ENCODE data around the gene PLPPR5. TPM values are rescaled to one million over a fixed set of nuclear protein-coding genes. Genes with fewer than 3 reads are reported as not detected.

The PLPPR5 gene
- polyA plus RNA-seq, 2 of the 4 experiments (the other 2 are of a cell fraction) = not detected

DNA sequence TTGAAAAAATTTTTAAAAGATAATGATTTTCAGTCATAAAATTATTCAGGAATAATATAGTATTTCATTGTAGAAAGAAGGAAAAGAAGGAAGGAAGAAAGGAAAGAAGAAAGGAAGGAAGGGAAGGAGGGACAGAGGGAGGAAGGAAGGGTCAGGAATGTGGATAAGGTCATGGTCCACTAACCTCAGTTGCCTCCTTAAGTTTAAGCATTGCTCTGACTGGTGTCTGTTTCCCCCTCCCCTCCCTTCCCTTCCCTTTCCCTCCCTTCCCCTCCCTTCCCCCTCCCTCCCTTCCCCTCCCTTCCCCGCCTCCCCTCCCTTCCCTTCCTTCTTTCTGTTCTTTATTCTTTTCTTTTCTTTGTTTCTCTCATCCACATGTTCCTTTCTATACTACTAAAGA, 95.7 kb downstream of the PLPPR5 start (continued):
- TF ChIP-seq FOSB (CRISPR knock-in tag; IDR thresholded peaks at IDR 0.05) = no peak

DNA sequence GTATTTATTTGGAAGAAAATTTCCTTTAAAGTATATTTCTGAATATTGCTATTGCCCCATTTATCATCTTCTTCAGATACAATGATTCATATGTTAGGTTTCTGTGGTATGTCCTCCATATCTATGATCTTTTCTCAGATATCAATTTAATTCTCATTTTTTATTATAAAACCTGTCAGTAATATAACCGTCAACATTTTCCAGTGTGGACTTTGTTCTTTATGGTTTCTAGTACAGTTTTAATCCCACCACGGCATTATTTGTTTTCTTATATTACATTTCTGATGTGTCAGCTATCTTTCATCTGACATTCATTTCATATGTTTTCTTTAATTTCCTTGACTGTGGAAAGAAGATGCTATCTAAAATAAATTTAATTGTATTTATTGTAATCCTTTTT, 97.9 kb downstream of the PLPPR5 start:
- FAIRE-seq = no peak
- no peak for DNase-seq (ENCODE audit: low read depth in 1 of 2, low spot score in 1 of 2)
- H3K9me3 ChIP-seq = no peaks in the 10 kb centered on the region
- CTCF ChIA-PET = no interaction called here
- no peak overlapping the region for H3K4me2 ChIP-seq
- WGBS (ENCODE audit: missing lambda C conversion rate) = 35% methylated on average over 2 of the region's 2 CpGs
- peak; percentile 26 for TF ChIP-seq MAFK (IDR thresholded peaks at IDR 0.05; ENCODE audit: partially characterized antibody)
- TF ChIP-seq, protein P1, sequence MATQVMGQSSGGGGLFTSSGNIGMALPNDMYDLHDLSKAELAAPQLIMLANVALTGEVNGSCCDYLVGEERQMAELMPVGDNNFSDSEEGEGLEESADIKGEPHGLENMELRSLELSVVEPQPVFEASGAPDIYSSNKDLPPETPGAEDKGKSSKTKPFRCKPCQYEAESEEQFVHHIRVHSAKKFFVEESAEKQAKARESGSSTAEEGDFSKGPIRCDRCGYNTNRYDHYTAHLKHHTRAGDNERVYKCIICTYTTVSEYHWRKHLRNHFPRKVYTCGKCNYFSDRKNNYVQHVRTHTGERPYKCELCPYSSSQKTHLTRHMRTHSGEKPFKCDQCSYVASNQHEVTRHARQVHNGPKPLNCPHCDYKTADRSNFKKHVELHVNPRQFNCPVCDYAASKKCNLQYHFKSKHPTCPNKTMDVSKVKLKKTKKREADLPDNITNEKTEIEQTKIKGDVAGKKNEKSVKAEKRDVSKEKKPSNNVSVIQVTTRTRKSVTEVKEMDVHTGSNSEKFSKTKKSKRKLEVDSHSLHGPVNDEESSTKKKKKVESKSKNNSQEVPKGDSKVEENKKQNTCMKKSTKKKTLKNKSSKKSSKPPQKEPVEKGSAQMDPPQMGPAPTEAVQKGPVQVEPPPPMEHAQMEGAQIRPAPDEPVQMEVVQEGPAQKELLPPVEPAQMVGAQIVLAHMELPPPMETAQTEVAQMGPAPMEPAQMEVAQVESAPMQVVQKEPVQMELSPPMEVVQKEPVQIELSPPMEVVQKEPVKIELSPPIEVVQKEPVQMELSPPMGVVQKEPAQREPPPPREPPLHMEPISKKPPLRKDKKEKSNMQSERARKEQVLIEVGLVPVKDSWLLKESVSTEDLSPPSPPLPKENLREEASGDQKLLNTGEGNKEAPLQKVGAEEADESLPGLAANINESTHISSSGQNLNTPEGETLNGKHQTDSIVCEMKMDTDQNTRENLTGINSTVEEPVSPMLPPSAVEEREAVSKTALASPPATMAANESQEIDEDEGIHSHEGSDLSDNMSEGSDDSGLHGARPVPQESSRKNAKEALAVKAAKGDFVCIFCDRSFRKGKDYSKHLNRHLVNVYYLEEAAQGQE (IDR thresholded peaks at IDR 0.05) = no peak
- no peak overlapping the region for H3K4me3 ChIP-seq
- no peaks in the 10 kb centered on the region for H3K4me1 ChIP-seq
- no peak overlapping the region for H3K27ac ChIP-seq
- ATAC-seq = no peak
- POLR2A ChIA-PET = no interaction called here

DNA sequence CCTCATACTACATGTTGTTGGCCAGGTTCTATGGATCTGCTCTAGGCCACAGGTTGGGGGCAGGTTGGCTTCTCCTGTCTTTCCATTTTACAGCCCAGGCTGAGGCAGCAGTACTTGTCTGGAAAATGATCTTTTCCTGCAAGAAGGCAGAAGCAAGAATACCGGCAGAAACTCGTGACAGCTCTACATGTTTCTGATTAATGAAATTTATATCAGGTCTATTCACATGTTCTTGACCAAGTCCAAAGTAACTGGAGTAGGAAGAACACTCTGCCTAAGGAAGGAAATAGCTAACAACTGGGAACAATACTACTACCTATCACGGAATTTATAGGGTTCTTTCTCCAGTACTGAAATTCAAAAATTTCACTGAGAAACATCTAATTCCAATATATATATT, 98.3 kb downstream of the PLPPR5 start:
- Histone ChIP-seq H3K4me2 (no peak overlapping the region), H3K27ac (no peak overlapping the region), H3K4me3 (no peak overlapping the region), H3K9me3 (no peaks in the 10 kb centered on the region), H3K4me1 (no peaks in the 10 kb centered on the region)
- FAIRE-seq (no peak), ATAC-seq (no peak), DNase-seq (ENCODE audit: low read depth in 1 of 2, low spot score in 1 of 2) (no peak)
- TF ChIP-seq KDM1A (IDR thresholded peaks at IDR 0.05; ENCODE audit: low read depth) = no peak
- 56% methylated on average over 3 of the region's 3 CpGs for WGBS (ENCODE audit: missing lambda C conversion rate)
- ChIA-PET CTCF (no interaction called here), POLR2A (no interaction called here)

DNA sequence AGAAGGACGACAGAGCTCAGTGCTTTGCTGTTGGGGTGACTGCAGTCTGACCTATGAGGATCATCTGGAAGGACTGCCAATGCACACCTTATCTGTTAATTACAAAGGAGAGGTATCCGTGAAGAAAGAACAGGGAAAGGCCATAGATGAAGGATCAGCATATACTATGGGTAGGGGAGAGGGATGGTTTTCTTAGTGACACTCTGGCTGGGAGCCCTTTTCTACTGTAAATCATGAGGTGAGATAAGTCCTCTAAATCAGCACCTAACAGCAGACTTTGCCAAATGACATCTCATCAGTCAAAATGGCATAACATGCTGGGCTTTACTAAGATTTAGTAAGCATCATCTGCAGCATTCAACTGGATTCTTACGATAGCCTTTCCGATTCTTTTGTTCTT, 100.0 kb downstream of the PLPPR5 start:
- Histone ChIP-seq H3K4me3 (no peak overlapping the region), H3K4me2 (no peak overlapping the region), H3K9me3 (no peaks in the 10 kb centered on the region), H3K27ac (no peak overlapping the region), H3K4me1 (no peaks in the 10 kb centered on the region)
- no peak for FAIRE-seq
- WGBS (ENCODE audit: missing lambda C conversion rate) = 40% methylated on average over 4 of the region's 4 CpGs
- DNase-seq (ENCODE audit: low read depth in 1 of 2, low spot score in 1 of 2) = no peak
- no peak for ATAC-seq
- CTCF ChIA-PET = no interaction called here
- POLR2A ChIA-PET = no interaction called here
- TF ChIP-seq HOXB5 (CRISPR knock-in tag; IDR thresholded peaks at IDR 0.05) (no peak), HDAC2 (IDR thresholded peaks at IDR 0.05) (no peak), EHF (CRISPR knock-in tag; IDR thresholded peaks at IDR 0.05) (no peak), CEBPB (IDR thresholded peaks at IDR 0.05) (no peak), RCOR1 (IDR thresholded peaks at IDR 0.05; ENCODE audit: low read depth, low read length) (no peak), NR3C1 (IDR thresholded peaks at IDR 0.05) (no peak), MAZ (IDR thresholded peaks at IDR 0.05; ENCODE audit: borderline replicate concordance, low read depth, low read length) (no peak), RARB (CRISPR knock-in tag; IDR thresholded peaks at IDR 0.05) (no peak), EHMT2 (IDR thresholded peaks at IDR 0.05; ENCODE audit: low read depth) (no peak), FOSB (CRISPR knock-in tag; IDR thresholded peaks at IDR 0.05) (no peak)
- TF ChIP-seq, protein P2, sequence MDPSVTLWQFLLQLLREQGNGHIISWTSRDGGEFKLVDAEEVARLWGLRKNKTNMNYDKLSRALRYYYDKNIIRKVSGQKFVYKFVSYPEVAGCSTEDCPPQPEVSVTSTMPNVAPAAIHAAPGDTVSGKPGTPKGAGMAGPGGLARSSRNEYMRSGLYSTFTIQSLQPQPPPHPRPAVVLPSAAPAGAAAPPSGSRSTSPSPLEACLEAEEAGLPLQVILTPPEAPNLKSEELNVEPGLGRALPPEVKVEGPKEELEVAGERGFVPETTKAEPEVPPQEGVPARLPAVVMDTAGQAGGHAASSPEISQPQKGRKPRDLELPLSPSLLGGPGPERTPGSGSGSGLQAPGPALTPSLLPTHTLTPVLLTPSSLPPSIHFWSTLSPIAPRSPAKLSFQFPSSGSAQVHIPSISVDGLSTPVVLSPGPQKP (IDR thresholded peaks at IDR 0.05; ENCODE audit: low read depth, low read length) = no peak
- TF ChIP-seq, protein P3, sequence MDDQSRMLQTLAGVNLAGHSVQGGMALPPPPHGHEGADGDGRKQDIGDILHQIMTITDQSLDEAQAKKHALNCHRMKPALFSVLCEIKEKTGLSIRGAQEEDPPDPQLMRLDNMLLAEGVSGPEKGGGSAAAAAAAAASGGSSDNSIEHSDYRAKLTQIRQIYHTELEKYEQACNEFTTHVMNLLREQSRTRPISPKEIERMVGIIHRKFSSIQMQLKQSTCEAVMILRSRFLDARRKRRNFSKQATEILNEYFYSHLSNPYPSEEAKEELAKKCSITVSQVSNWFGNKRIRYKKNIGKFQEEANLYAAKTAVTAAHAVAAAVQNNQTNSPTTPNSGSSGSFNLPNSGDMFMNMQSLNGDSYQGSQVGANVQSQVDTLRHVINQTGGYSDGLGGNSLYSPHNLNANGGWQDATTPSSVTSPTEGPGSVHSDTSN (IDR thresholded peaks at IDR 0.05) = no peak

All from A549 (cell line).